Measurements from ENCODE around the gene GIMAP7.

GRCh38 chr7:150476819-150477631, 37.6 kb upstream of the GIMAP7 start:
- TF ChIP-seq EZH2phosphoT487 (IDR thresholded peaks at IDR 0.05; ENCODE audit: borderline replicate concordance, low read length) (no peak), EZH2 (IDR thresholded peaks at IDR 0.05; ENCODE audit: low read length, unreplicated experiment) (no peak)
